Measurements from ENCODE around the gene PLA2G12B. TPM values are rescaled to one million over a fixed set of nuclear protein-coding genes. Genes with fewer than 3 reads are reported as not detected.

The PLA2G12B gene
- total RNA-seq, 3 donors from 2014 or later: 10.7 to 16.9 (median 13.9) TPM

DNA sequence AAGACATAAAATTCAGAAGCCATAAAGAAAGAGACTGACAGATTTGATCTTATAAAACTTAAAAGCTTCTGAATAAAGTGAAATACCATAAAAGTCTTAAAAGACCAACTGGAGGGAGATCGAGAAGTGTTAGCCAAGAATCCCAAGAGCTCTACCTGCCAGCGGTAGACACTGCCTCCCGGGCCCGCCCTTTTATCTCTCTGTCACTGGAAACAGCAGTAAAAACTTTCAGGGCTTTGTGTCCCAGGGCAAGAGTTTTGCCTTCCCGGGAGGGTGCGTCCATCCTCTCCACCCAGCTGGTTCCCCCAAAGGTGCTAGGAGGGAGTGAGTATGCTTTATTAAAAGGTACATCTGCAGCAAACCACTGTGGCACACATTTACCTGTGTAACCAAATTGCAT lies 5.8 kb downstream of the PLA2G12B start:
- H3K36me3 ChIP-seq (ENCODE audit: low read depth): no peaks in the 10 kb centered on the region
- H3K4me3 ChIP-seq: no peak overlapping the region
- no peaks in the 10 kb centered on the region for H3K9me3 ChIP-seq
- intact Hi-C loops (cut with DNase I, micrococcal nuclease): no loop called here
- DNase-seq (peak in 1 of 3 donors; percentile 21), ATAC-seq (peak; percentile 63)
- H3K4me1 ChIP-seq (ENCODE audit: low read depth): no peaks in the 10 kb centered on the region
- TF ChIP-seq, protein P1, sequence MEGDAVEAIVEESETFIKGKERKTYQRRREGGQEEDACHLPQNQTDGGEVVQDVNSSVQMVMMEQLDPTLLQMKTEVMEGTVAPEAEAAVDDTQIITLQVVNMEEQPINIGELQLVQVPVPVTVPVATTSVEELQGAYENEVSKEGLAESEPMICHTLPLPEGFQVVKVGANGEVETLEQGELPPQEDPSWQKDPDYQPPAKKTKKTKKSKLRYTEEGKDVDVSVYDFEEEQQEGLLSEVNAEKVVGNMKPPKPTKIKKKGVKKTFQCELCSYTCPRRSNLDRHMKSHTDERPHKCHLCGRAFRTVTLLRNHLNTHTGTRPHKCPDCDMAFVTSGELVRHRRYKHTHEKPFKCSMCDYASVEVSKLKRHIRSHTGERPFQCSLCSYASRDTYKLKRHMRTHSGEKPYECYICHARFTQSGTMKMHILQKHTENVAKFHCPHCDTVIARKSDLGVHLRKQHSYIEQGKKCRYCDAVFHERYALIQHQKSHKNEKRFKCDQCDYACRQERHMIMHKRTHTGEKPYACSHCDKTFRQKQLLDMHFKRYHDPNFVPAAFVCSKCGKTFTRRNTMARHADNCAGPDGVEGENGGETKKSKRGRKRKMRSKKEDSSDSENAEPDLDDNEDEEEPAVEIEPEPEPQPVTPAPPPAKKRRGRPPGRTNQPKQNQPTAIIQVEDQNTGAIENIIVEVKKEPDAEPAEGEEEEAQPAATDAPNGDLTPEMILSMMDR (IDR thresholded peaks at IDR 0.05): no peak

DNA sequence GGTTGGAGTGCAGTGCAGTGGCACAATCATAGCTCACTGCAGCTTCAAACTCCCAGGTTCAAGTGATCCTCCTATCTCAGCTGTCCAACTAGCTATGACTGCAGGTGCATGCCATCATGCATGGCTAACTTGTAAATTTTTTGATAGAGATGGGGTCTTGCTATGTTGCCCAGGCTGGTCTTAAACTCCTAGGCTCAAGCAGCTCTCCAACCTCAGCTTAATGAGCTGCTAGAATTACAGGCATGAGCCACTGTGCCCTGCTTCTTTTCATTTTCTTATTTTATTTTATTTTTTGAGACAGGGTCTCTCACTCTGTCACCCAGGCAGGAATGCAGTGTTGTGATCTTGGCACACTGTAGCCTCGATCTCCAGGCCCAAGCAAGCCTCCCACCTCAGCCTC lies 7.6 kb downstream of the PLA2G12B start:
- DNase-seq (no peak), ATAC-seq (no peak)
- no peak overlapping the region for H3K4me3 ChIP-seq
- TF ChIP-seq, protein P1 (IDR thresholded peaks at IDR 0.05): no peak
- H3K4me1 ChIP-seq (ENCODE audit: low read depth): no peaks in the 10 kb centered on the region
- H3K36me3 ChIP-seq (ENCODE audit: low read depth): no peaks in the 10 kb centered on the region
- intact Hi-C loops (cut with DNase I, micrococcal nuclease): no loop called here
- H3K9me3 ChIP-seq: no peaks in the 10 kb centered on the region

DNA sequence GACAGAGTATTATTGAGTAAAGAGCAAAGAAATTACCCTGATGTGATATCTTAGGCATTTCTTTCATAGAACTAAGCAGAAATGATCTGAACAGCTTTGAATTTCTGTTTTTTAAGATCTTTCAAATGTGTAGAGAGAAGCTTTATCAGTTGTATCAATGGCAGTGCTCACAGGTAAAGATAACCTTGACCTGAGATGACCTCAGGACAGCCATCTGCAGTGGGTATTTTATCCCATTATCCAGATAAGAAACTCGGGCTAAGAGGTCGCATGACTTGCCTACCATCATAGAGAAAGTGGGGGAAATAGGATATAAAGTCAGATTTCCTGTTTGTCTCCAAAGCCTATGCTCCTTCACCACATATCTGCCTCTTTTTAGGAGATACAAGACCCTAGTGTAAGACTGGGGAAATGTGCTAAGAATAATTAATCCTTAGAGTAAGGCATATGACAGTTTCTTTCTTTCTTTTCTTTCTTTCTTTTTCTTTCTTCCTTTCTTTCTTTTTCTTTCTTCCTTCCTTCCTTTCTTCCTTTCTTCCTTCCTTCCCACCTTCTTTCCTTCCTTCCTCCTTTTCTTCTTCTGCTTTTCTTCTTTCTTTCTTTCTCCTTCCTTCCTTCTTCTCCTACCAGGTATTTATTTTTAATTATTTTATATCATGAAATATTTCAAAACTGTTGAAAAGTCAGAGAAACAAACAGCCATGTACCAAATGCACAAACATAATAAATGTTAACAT lies 10.9 kb downstream of the PLA2G12B start:
- H3K4me3 ChIP-seq: no peak overlapping the region
- ATAC-seq (no peak), DNase-seq (no peak)
- intact Hi-C loops (cut with DNase I, micrococcal nuclease): no loop called here
- H3K9me3 ChIP-seq: no peaks in the 10 kb centered on the region
- no peaks in the 10 kb centered on the region for H3K36me3 ChIP-seq (ENCODE audit: low read depth)
- H3K4me1 ChIP-seq (ENCODE audit: low read depth): no peaks in the 10 kb centered on the region
- TF ChIP-seq, protein P1 (IDR thresholded peaks at IDR 0.05): no peak

GRCh38 chr10:72935361-72935760 lies 19.2 kb downstream of the PLA2G12B start:
- intact Hi-C loops (cut with DNase I, micrococcal nuclease): no loop called here
- no peak for DNase-seq
- no peak for ATAC-seq
- Histone ChIP-seq H3K4me3 (no peak overlapping the region), H3K36me3 (ENCODE audit: low read depth) (no peaks in the 10 kb centered on the region), H3K9me3 (no peaks in the 10 kb centered on the region), H3K4me1 (ENCODE audit: low read depth) (no peaks in the 10 kb centered on the region)
- TF ChIP-seq, protein P1 (IDR thresholded peaks at IDR 0.05): no peak

DNA sequence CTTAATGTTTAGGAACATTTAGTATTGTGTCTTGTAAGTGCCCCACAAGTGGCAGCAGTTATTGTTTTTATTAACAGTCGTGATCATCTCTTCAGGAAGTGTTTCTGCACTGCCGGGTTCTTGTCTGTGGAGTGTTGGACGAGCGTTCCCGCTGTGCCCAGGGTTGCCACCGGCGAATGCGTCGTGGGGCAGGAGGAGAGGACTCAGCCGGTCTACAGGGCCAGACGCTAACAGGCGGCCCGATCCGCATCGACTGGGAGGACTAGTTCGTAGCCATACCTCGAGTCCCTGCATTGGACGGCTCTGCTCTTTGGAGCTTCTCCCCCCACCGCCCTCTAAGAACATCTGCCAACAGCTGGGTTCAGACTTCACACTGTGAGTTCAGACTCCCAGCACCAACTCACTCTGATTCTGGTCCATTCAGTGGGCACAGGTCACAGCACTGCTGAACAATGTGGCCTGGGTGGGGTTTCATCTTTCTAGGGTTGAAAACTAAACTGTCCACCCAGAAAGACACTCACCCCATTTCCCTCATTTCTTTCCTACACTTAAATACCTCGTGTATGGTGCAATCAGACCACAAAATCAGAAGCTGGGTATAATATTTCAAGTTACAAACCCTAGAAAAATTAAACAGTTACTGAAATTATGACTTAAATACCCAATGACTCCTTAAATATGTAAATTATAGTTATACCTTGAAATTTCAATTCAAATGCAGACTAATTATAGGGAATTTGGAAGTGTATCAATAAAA lies 22.2 kb downstream of the PLA2G12B start:
- ATAC-seq: no peak
- intact Hi-C loops (cut with DNase I, micrococcal nuclease): no loop called here

More for the DNA sequence above, 22.2 kb downstream of the PLA2G12B start:
- no peaks in the 10 kb centered on the region for H3K9me3 ChIP-seq
- no peaks in the 10 kb centered on the region for H3K4me1 ChIP-seq (ENCODE audit: low read depth)
- no peak for DNase-seq
- H3K36me3 ChIP-seq (ENCODE audit: low read depth): no peaks in the 10 kb centered on the region
- H3K4me3 ChIP-seq: no peak overlapping the region
- TF ChIP-seq, protein P1 (IDR thresholded peaks at IDR 0.05): no peak
